GM23338 (cell line): Measurements from ENCODE around the gene PPP2R5A. TPM values are rescaled to one million over a fixed set of nuclear protein-coding genes. Genes with fewer than 3 reads are reported as not detected.

Experiments
- ATAC-seq: fragments of 200-7000 bp; cut with Tn5 transposase; 3 replicates; pipeline ENCODE4 v1.9.1; 2020
- DNase-seq: peaks from one replicate; pipeline ENCODE4 v3.0.0-alpha.2; 2015; ENCODE audit warnings: low spot score
- H2AFZ ChIP-seq: fragments of 200-600 bp; sonication (generic); 2 replicates; pipeline ENCODE4 v1.8.0; 2016; ENCODE audit warnings: antibody characterized with exemption, mild to moderate bottlenecking, moderate library complexity
- H3F3A ChIP-seq: fragments of 200-600 bp; sonication (generic); replicated peaks from 2 replicates; pipeline ENCODE4 v1.8.0; 2017; ENCODE audit warnings: antibody characterized with exemption, mixed run types, low read depth
- H3K27ac ChIP-seq: fragments of 200-600 bp; sonication (generic); 2 replicates; pipeline ENCODE4 v1.6.1; 2016; ENCODE audit warnings: low read depth
- H3K27me3 ChIP-seq: fragments of 200-600 bp; sonication (generic); 2 replicates; pipeline ENCODE4 v1.8.0; 2016; ENCODE audit warnings: mild to moderate bottlenecking, mixed run types, moderate library complexity; ENCODE audit not compliant: insufficient read depth
- H3K36me3 ChIP-seq: fragments of 200-600 bp; sonication (generic); 2 replicates; pipeline ENCODE4 v1.8.0; 2016; ENCODE audit warnings: mild to moderate bottlenecking; ENCODE audit not compliant: insufficient read depth
- H3K4me1 ChIP-seq: fragments of 200-600 bp; sonication (generic); 2 replicates; pipeline ENCODE4 v1.8.0; 2016; ENCODE audit warnings: mild to moderate bottlenecking, moderate library complexity; ENCODE audit not compliant: insufficient read depth
- H3K4me2 ChIP-seq: fragments of 200-600 bp; sonication (generic); 2 replicates; pipeline ENCODE4 v1.7.1; 2017; ENCODE audit warnings: mixed run types
- H3K4me3 ChIP-seq: fragments of 200-600 bp; sonication (generic); 2 replicates; pipeline ENCODE4 v1.6.1; 2016; ENCODE audit warnings: mixed run types
- H3K79me2 ChIP-seq: fragments of 200-600 bp; sonication (generic); replicated peaks from 2 replicates; pipeline ENCODE4 v1.8.0; 2017; ENCODE audit warnings: mild to moderate bottlenecking; ENCODE audit not compliant: insufficient read depth
- H3K9me2 ChIP-seq: fragments of 200-600 bp; sonication (generic); 2 replicates; pipeline ENCODE4 v1.8.0; 2017; ENCODE audit not compliant: insufficient read depth
- H4K20me1 ChIP-seq: fragments of 200-600 bp; sonication (generic); replicated peaks from 2 replicates; pipeline ENCODE4 v1.8.0; 2017; ENCODE audit warnings: mild to moderate bottlenecking; ENCODE audit not compliant: insufficient read depth
- H3K27ac Mint-ChIP-seq: 2 replicates; pipeline ENCODE4 v1.8.0; 2020; ENCODE audit warnings: inconsistent platforms, mild to moderate bottlenecking, moderate library complexity, mixed read lengths
- H3K27me3 Mint-ChIP-seq: 3 replicates; pipeline ENCODE4 v1.8.0; 2022; ENCODE audit warnings: low read depth, mild to moderate bottlenecking, moderate library complexity, mixed read lengths, inconsistent platforms; ENCODE audit not compliant: insufficient read depth, poor library complexity
- H3K36me3 Mint-ChIP-seq: 3 replicates; pipeline ENCODE4 v1.8.0; 2021; ENCODE audit warnings: low read depth, mild to moderate bottlenecking, inconsistent platforms, moderate library complexity, mixed read lengths
- H3K4me1 Mint-ChIP-seq: 3 replicates; pipeline ENCODE4 v1.8.0; 2020; ENCODE audit warnings: mild to moderate bottlenecking, inconsistent platforms, mixed read lengths
- H3K4me3 Mint-ChIP-seq: 3 replicates; pipeline ENCODE4 v1.8.0; 2021; ENCODE audit warnings: moderate library complexity, mild to moderate bottlenecking, inconsistent platforms, mixed read lengths
- H3K9me3 Mint-ChIP-seq: 3 replicates; pipeline ENCODE4 v1.8.0; 2020; ENCODE audit warnings: moderate library complexity, mild to moderate bottlenecking, inconsistent platforms, mixed read lengths
- EZH2 ChIP-seq: fragments of 200-600 bp; sonication (generic); IDR thresholded peaks from one replicate; pipeline ENCODE4 v1.8.0; 2017; ENCODE audit warnings: antibody characterized with exemption, mild to moderate bottlenecking, low read depth; ENCODE audit not compliant: unreplicated experiment
- EZH2phosphoT487 ChIP-seq: fragments of 200-600 bp; sonication (generic); IDR thresholded peaks from one replicate; pipeline ENCODE4 v1.8.1; 2018; ENCODE audit warnings: antibody characterized with exemption; ENCODE audit not compliant: unreplicated experiment
- NANOG ChIP-seq: IDR thresholded peaks from 2 replicates; pipeline ENCODE4 v1.6.1; 2016; ENCODE audit warnings: antibody characterized with exemption, borderline replicate concordance
- POLR2AphosphoS5 ChIP-seq: IDR thresholded peaks from 2 replicates; pipeline ENCODE4 v1.6.1; 2016; ENCODE audit warnings: antibody characterized with exemption, low read depth
- STAT1 ChIP-seq: IDR thresholded peaks from one replicate; pipeline ENCODE4 v1.6.1; 2016; ENCODE audit warnings: antibody characterized with exemption; ENCODE audit not compliant: unreplicated experiment
- ZNF331 ChIP-seq: fragments of 250-450 bp; sonication (Bioruptor Pico); IDR thresholded peaks from 2 replicates; pipeline ENCODE4 v1.5.0; 2020; ENCODE audit warnings: low read depth, mild to moderate bottlenecking, moderate library complexity
- polyA plus RNA-seq: library from polyadenylated mRNA; unstranded; fragments of >200 nt; fragmentation: Nextera tagmentation; extraction: Ambion mirVana; gene quantifications from 2 replicates; pipeline ENCODE4 v1.2.1, GENCODE V29; 2016
- total RNA-seq: library from RNA; depleted of rRNA; stranded (reverse); fragments of >200 nt; shearing (Covaris generic); gene quantifications from 2 replicates; pipeline ENCODE4 v1.2.3, GENCODE V29; 2014
- TF ChIP-seq, protein P1 (sequence below): fragments of 250-450 bp; sonication (Bioruptor Pico); IDR thresholded peaks from 2 replicates; pipeline ENCODE4 v1.5.0; 2020; ENCODE audit warnings: mild to moderate bottlenecking, moderate library complexity
- TF ChIP-seq, protein P2 (sequence below): IDR thresholded peaks from one replicate; pipeline ENCODE4 v1.6.1; 2018; ENCODE audit warnings: antibody characterized with exemption; ENCODE audit not compliant: unreplicated experiment

Gene PPP2R5A
- total and polyA plus RNA-seq, 2 experiments from 2014 or later = 16.2 to 43.5 TPM

DNA sequence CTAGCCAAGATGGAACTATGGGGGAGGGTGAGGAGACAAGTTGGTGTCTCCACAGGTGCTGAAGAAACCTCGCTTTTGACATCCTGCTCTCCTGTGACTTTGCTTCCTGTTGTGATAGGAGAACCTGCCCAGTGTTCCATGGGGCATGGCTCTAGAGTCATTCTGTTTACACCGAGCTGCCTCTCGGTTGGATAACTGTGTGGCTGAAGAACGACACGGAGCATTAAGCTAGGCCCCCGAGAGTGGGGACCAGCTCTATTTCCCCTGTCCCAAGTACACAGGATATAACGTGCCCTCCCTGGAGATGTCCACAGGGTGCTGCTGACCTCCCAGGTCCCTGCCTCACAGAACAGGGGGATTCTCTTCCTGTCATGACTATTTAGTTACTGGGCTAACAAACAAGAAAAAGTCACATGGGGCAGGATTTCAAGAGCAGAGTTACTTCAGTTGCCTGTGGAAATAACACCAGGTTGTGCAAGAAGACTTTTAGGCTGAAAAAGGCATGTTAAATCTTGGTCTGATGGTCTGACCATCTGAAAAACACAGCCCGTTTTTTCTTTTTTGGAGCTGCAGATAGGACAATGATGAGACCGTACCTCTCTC, 29.4 kb upstream of the PPP2R5A start:
- TF ChIP-seq ZNF331 (no peak), STAT1 (no peak), POLR2AphosphoS5 (no peak), EZH2 (no peak), EZH2phosphoT487 (no peak), NANOG (no peak)
- TF ChIP-seq, protein P1, sequence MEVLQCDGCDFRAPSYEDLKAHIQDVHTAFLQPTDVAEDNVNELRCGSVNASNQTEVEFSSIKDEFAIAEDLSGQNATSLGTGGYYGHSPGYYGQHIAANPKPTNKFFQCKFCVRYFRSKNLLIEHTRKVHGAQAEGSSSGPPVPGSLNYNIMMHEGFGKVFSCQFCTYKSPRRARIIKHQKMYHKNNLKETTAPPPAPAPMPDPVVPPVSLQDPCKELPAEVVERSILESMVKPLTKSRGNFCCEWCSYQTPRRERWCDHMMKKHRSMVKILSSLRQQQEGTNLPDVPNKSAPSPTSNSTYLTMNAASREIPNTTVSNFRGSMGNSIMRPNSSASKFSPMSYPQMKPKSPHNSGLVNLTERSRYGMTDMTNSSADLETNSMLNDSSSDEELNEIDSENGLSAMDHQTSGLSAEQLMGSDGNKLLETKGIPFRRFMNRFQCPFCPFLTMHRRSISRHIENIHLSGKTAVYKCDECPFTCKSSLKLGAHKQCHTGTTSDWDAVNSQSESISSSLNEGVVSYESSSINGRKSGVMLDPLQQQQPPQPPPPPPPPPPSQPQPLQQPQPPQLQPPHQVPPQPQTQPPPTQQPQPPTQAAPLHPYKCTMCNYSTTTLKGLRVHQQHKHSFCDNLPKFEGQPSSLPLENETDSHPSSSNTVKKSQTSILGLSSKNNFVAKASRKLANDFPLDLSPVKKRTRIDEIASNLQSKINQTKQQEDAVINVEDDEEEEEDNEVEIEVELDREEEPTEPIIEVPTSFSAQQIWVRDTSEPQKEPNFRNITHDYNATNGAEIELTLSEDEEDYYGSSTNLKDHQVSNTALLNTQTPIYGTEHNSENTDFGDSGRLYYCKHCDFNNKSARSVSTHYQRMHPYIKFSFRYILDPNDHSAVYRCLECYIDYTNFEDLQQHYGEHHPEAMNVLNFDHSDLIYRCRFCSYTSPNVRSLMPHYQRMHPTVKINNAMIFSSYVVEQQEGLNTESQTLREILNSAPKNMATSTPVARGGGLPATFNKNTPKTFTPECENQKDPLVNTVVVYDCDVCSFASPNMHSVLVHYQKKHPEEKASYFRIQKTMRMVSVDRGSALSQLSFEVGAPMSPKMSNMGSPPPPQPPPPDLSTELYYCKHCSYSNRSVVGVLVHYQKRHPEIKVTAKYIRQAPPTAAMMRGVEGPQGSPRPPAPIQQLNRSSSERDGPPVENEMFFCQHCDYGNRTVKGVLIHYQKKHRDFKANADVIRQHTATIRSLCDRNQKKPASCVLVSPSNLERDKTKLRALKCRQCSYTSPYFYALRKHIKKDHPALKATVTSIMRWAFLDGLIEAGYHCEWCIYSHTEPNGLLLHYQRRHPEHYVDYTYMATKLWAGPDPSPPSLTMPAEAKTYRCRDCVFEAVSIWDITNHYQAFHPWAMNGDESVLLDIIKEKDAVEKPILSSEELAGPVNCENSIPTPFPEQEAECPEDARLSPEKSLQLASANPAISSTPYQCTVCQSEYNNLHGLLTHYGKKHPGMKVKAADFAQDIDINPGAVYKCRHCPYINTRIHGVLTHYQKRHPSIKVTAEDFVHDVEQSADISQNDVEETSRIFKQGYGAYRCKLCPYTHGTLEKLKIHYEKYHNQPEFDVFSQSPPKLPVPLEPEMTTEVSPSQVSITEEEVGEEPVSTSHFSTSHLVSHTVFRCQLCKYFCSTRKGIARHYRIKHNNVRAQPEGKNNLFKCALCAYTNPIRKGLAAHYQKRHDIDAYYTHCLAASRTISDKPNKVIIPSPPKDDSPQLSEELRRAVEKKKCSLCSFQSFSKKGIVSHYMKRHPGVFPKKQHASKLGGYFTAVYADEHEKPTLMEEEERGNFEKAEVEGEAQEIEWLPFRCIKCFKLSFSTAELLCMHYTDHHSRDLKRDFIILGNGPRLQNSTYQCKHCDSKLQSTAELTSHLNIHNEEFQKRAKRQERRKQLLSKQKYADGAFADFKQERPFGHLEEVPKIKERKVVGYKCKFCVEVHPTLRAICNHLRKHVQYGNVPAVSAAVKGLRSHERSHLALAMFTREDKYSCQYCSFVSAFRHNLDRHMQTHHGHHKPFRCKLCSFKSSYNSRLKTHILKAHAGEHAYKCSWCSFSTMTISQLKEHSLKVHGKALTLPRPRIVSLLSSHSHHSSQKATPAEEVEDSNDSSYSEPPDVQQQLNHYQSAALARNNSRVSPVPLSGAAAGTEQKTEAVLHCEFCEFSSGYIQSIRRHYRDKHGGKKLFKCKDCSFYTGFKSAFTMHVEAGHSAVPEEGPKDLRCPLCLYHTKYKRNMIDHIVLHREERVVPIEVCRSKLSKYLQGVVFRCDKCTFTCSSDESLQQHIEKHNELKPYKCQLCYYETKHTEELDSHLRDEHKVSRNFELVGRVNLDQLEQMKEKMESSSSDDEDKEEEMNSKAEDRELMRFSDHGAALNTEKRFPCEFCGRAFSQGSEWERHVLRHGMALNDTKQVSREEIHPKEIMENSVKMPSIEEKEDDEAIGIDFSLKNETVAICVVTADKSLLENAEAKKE = no peak
- TF ChIP-seq, protein P2, sequence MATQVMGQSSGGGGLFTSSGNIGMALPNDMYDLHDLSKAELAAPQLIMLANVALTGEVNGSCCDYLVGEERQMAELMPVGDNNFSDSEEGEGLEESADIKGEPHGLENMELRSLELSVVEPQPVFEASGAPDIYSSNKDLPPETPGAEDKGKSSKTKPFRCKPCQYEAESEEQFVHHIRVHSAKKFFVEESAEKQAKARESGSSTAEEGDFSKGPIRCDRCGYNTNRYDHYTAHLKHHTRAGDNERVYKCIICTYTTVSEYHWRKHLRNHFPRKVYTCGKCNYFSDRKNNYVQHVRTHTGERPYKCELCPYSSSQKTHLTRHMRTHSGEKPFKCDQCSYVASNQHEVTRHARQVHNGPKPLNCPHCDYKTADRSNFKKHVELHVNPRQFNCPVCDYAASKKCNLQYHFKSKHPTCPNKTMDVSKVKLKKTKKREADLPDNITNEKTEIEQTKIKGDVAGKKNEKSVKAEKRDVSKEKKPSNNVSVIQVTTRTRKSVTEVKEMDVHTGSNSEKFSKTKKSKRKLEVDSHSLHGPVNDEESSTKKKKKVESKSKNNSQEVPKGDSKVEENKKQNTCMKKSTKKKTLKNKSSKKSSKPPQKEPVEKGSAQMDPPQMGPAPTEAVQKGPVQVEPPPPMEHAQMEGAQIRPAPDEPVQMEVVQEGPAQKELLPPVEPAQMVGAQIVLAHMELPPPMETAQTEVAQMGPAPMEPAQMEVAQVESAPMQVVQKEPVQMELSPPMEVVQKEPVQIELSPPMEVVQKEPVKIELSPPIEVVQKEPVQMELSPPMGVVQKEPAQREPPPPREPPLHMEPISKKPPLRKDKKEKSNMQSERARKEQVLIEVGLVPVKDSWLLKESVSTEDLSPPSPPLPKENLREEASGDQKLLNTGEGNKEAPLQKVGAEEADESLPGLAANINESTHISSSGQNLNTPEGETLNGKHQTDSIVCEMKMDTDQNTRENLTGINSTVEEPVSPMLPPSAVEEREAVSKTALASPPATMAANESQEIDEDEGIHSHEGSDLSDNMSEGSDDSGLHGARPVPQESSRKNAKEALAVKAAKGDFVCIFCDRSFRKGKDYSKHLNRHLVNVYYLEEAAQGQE = no peak
- Mint-ChIP-seq H3K9me3 (no peaks in the 10 kb centered on the region; the same call in 2 of the 3 replicates), H3K27me3 (peaks cover 3% of the 10 kb centered on the region), H3K4me1 (peaks cover 9% of the 10 kb centered on the region), H3K36me3 (no peaks in the 10 kb centered on the region), H3K4me3 (no peak overlapping the region), H3K27ac (no peak overlapping the region)
- Histone ChIP-seq H4K20me1 (no peaks in the 10 kb centered on the region), H3K4me3 (no peak overlapping the region), H3K9me2 (no peaks in the 10 kb centered on the region; the same call in 1 of the 2 replicates), H3K27ac (no peak overlapping the region), H3K4me1 (peaks cover under 1% of the 10 kb centered on the region; the same call in 1 of the 2 replicates), H2AFZ (0 out of 2 replicates have a peak overlapping the region, but pooled peaks have one; percentile 10), H3K36me3 (no peaks in the 10 kb centered on the region), H3K27me3 (no peaks in the 10 kb centered on the region), H3K4me2 (no peak overlapping the region), H3F3A (no peaks in the 10 kb centered on the region), H3K79me2 (no peaks in the 10 kb centered on the region)
- ATAC-seq (no peak), DNase-seq (no peak)
